ENCODE measurements around the gene ZC3H18. TPM values are rescaled to one million over a fixed set of nuclear protein-coding genes. Genes with fewer than 3 reads are reported as not detected.

ZC3H18 gene
- polyA plus RNA-seq, 1 donor from 2014 or later: 12.8 TPM

DNA sequence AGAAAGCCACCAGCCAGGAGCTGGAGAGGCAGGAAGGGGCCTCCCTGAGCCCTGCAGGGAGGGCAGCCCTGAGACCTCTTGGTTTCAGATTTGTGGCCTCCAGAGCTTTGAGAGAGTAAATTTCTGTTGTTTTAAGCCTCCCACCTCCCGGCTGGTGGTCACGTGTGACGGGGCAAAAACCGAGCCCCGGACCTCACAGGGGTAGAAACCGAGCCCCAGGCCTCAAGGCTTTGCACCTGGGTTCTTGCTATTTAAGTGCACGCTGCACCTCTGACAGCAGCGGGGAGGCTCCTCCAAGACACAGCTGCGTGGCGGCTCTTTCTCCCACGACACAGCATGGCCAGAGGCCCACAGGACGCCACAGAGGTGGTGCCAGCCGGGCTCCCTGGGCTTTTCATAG lies 17.4 kb upstream of the ZC3H18 start:
- Histone ChIP-seq H3K36me3 (ENCODE audit: insufficient read depth, low read length) (no peaks in the 10 kb centered on the region), H4K20me1 (ENCODE audit: insufficient read depth) (no peaks in the 10 kb centered on the region), H3K9me3 (ENCODE audit: low read length) (no peaks in the 10 kb centered on the region), H3K27me3 (ENCODE audit: insufficient read depth, low read depth, low read length) (peaks cover 14% of the 10 kb centered on the region), H3K9me2 (ENCODE audit: insufficient read depth, low read length) (no peaks in the 10 kb centered on the region), H3F3A (ENCODE audit: insufficient read depth, low read length, poor library complexity, severe bottlenecking) (no peaks in the 10 kb centered on the region), H3K9ac (ENCODE audit: low read length) (no peak overlapping the region), H3K79me2 (replicated peaks; ENCODE audit: insufficient read depth, low read length) (no peaks in the 10 kb centered on the region), H3K27ac (ENCODE audit: low read length) (no peak overlapping the region), H3K4me3 (ENCODE audit: low read length) (no peak overlapping the region), H2AFZ (ENCODE audit: low read depth, low read length) (no peak overlapping the region), H3K4me2 (ENCODE audit: low read length) (no peak overlapping the region)
- TF ChIP-seq, protein P1, sequence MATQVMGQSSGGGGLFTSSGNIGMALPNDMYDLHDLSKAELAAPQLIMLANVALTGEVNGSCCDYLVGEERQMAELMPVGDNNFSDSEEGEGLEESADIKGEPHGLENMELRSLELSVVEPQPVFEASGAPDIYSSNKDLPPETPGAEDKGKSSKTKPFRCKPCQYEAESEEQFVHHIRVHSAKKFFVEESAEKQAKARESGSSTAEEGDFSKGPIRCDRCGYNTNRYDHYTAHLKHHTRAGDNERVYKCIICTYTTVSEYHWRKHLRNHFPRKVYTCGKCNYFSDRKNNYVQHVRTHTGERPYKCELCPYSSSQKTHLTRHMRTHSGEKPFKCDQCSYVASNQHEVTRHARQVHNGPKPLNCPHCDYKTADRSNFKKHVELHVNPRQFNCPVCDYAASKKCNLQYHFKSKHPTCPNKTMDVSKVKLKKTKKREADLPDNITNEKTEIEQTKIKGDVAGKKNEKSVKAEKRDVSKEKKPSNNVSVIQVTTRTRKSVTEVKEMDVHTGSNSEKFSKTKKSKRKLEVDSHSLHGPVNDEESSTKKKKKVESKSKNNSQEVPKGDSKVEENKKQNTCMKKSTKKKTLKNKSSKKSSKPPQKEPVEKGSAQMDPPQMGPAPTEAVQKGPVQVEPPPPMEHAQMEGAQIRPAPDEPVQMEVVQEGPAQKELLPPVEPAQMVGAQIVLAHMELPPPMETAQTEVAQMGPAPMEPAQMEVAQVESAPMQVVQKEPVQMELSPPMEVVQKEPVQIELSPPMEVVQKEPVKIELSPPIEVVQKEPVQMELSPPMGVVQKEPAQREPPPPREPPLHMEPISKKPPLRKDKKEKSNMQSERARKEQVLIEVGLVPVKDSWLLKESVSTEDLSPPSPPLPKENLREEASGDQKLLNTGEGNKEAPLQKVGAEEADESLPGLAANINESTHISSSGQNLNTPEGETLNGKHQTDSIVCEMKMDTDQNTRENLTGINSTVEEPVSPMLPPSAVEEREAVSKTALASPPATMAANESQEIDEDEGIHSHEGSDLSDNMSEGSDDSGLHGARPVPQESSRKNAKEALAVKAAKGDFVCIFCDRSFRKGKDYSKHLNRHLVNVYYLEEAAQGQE (IDR thresholded peaks at IDR 0.05; ENCODE audit: borderline replicate concordance): no peak
- TF ChIP-seq EP300 (conservative IDR thresholded peaks at IDR 0.05; ENCODE audit: poor library complexity, severe bottlenecking): no peak
- TF ChIP-seq EZH2 (IDR thresholded peaks at IDR 0.05; ENCODE audit: borderline replicate concordance, insufficient read depth, low read length, poor library complexity, severe bottlenecking): no peak
- TF ChIP-seq RAD21 (conservative IDR thresholded peaks at IDR 0.05): no peak
- no peak for TF ChIP-seq SMC3 (conservative IDR thresholded peaks at IDR 0.05; ENCODE audit: poor library complexity)
- TF ChIP-seq TAF1 (IDR thresholded peaks at IDR 0.05; ENCODE audit: low read depth): no peak
- TF ChIP-seq POLR2AphosphoS5 (IDR thresholded peaks at IDR 0.05): no peak
- TF ChIP-seq, protein P2, sequence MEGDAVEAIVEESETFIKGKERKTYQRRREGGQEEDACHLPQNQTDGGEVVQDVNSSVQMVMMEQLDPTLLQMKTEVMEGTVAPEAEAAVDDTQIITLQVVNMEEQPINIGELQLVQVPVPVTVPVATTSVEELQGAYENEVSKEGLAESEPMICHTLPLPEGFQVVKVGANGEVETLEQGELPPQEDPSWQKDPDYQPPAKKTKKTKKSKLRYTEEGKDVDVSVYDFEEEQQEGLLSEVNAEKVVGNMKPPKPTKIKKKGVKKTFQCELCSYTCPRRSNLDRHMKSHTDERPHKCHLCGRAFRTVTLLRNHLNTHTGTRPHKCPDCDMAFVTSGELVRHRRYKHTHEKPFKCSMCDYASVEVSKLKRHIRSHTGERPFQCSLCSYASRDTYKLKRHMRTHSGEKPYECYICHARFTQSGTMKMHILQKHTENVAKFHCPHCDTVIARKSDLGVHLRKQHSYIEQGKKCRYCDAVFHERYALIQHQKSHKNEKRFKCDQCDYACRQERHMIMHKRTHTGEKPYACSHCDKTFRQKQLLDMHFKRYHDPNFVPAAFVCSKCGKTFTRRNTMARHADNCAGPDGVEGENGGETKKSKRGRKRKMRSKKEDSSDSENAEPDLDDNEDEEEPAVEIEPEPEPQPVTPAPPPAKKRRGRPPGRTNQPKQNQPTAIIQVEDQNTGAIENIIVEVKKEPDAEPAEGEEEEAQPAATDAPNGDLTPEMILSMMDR (IDR thresholded peaks at IDR 0.05; ENCODE audit: poor library complexity, severe bottlenecking): no peak
- no peak for TF ChIP-seq MXI1 (conservative IDR thresholded peaks at IDR 0.05; ENCODE audit: poor library complexity, severe bottlenecking)

DNA sequence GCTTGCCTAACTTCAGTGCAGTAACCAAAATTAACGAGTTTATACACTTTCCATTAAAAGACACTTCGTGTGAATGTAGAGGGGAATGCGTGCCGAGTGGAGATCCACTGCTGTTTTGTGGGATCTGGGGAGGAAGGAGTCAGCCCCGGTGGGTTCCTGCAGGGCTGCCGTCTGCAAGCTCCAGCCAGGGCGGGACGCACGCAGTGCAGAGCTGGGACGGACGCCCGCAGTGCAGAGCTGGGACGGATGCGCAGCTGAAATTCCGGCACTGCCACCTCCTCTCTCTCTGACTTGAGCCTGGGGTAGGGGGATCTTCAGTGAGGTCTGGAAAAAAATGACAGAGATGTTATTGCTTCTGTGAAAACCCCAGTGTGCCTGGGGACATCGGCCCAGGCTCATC lies 16.5 kb upstream of the ZC3H18 start:
- H4K20me1 ChIP-seq (ENCODE audit: insufficient read depth): no peaks in the 10 kb centered on the region
- H3K36me3 ChIP-seq (ENCODE audit: insufficient read depth, low read length): no peaks in the 10 kb centered on the region
- no peak overlapping the region for H3K9ac ChIP-seq (ENCODE audit: low read length)
- H3K4me2 ChIP-seq (ENCODE audit: low read length): no peak overlapping the region
- no peak for TF ChIP-seq EZH2 (IDR thresholded peaks at IDR 0.05; ENCODE audit: borderline replicate concordance, insufficient read depth, low read length, poor library complexity, severe bottlenecking)
- H2AFZ ChIP-seq (ENCODE audit: low read depth, low read length): no peak overlapping the region
- H3K9me2 ChIP-seq (ENCODE audit: insufficient read depth, low read length): no peaks in the 10 kb centered on the region
- H3K27me3 ChIP-seq (ENCODE audit: insufficient read depth, low read depth, low read length): peaks cover 5% of the 10 kb centered on the region
- no peak overlapping the region for H3K27ac ChIP-seq (ENCODE audit: low read length)
- no peaks in the 10 kb centered on the region for H3F3A ChIP-seq (ENCODE audit: insufficient read depth, low read length, poor library complexity, severe bottlenecking)
- no peaks in the 10 kb centered on the region for H3K9me3 ChIP-seq (ENCODE audit: low read length)
- no peaks in the 10 kb centered on the region for H3K79me2 ChIP-seq (replicated peaks; ENCODE audit: insufficient read depth, low read length)
- no peak overlapping the region for H3K4me3 ChIP-seq (ENCODE audit: low read length)
